ENCODE data around the gene E4F1.
"Not testable (repeated sequence)": the region's sequence is repeated elsewhere in the genome, so short reads cannot be mapped to it uniquely, and the experiment has no call there.

DNA sequence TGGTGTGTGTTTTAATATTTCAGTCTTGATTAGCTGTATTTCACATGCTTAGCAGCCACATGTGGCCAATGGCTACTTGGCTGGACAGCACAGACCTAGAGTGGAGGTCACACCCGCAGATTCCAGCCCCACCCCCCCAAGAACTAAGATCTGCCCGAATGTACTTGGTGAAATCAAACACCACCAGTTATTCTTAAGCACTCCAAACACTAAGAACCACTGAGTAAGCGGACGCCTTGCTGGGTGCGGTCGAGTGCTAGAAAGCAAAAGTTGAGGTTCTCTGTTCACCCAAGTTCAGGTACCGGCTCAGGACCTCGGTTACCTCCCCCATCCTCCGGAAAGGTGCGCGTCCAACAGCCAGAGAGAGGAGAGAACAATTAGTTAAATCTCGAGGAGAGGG, 43.5 kb downstream of the E4F1 start:
- TF ChIP-seq POLR2A (IDR thresholded peaks at IDR 0.05; ENCODE audit: low read length); GATA1 (IDR thresholded peaks at IDR 0.05; ENCODE audit: low read depth, low read length): not testable (repeated sequence)
